Endothelial cell of umbilical vein (primary cell): ENCODE data around the gene PARP16. TPM values are rescaled to one million over a fixed set of nuclear protein-coding genes. Genes with fewer than 3 reads are reported as not detected.

Experiments
- BruUV-seq: library from RNA; stranded (reverse); fragments of 400-500 nt; replicated peaks from 2 replicates; lab custom pipeline; 2021; lab: Mats Ljungman, UMichigan
- CTCF ChIA-PET: fragments of 300-600, 350-600 bp; sonication (Branson Sonifier 250); formaldehyde crosslinking; loops from one replicate; lab custom pipeline; 2021; ENCODE audit warnings: antibody characterized with exemption, inconsistent platforms; lab: Charles Lee
- POLR2A ChIA-PET: fragments of 300-600, 350-600 bp; sonication (Branson Sonifier 250); formaldehyde crosslinking; loops from one replicate; lab custom pipeline; 2021; ENCODE audit warnings: antibody characterized with exemption, inconsistent platforms; lab: Charles Lee
- DNase-seq: peaks from one replicate; pipeline ENCODE4 v3.0.0-alpha.2; 2011; ENCODE audit warnings: low read depth, low spot score
- FAIRE-seq: peaks from 2 replicates; lab custom pipeline; 2011; peaks lifted over from hg19 to GRCh38; lab: Jason Lieb, UNC
- H2AFZ ChIP-seq: 2 replicates; pipeline ENCODE4 v1.6.0; 2012; ENCODE audit warnings: low read depth, low read length, control low read depth, inconsistent platforms
- H3K27ac ChIP-seq: 2 replicates; pipeline ENCODE4 v1.5.1; 2011; ENCODE audit warnings: low read depth, mild to moderate bottlenecking, control low read depth, low read length, moderate library complexity; ENCODE audit not compliant: insufficient read depth
- H3K27me3 ChIP-seq, 2 experiments: 2 replicates each; pipeline versions ENCODE4 v1.6.0 to v1.6.1; 2011; ENCODE audit warnings: low read length in 2 of 2, mixed read lengths in 1 of 2; ENCODE audit not compliant: control insufficient read depth in 2 of 2, insufficient read depth in 2 of 2
- H3K36me3 ChIP-seq, 2 experiments: 2 replicates in 1 of 2; 3 replicates in 1 of 2; pipeline ENCODE4 v1.5.1; 2011; ENCODE audit warnings: low read length in 2 of 2, mild to moderate bottlenecking in 1 of 2, moderate library complexity in 1 of 2; ENCODE audit not compliant: control insufficient read depth in 2 of 2, insufficient read depth in 2 of 2; ENCODE audit errors: extremely low read depth in 1 of 2
- H3K4me1 ChIP-seq: 3 replicates; pipeline ENCODE4 v1.5.1; 2011; ENCODE audit warnings: mild to moderate bottlenecking, low read length; ENCODE audit not compliant: control insufficient read depth, insufficient read depth; ENCODE audit errors: extremely low read depth
- H3K4me2 ChIP-seq: 2 replicates; pipeline ENCODE4 v1.6.1; 2011; ENCODE audit warnings: low read length, control low read depth, mixed read lengths; ENCODE audit not compliant: insufficient read depth
- H3K4me3 ChIP-seq, 3 experiments: fragments of 200-600 bp in 1 of 3; sonication (generic), shearing (Covaris generic) in 1 of 3; replicated peaks in 1 of 3; 2 replicates each; pipeline ENCODE4 v1.5.1; 2011 to 2016; ENCODE audit warnings: control low read depth in 3 of 3, low read length in 3 of 3, mild to moderate bottlenecking in 2 of 3, inconsistent platforms in 1 of 3, low read depth in 1 of 3, moderate library complexity in 1 of 3; ENCODE audit not compliant: insufficient read depth in 1 of 3
- H3K79me2 ChIP-seq: 2 replicates; pipeline ENCODE4 v1.6.0; 2012; ENCODE audit warnings: low read length, inconsistent platforms; ENCODE audit not compliant: control insufficient read depth, insufficient read depth
- H3K9ac ChIP-seq: replicated peaks from 2 replicates; pipeline ENCODE3; 2011; ENCODE audit warnings: low read length, control low read depth; ENCODE audit not compliant: insufficient read depth; ENCODE audit errors: extremely low read depth
- H3K9me1 ChIP-seq: replicated peaks from 3 replicates; pipeline ENCODE4 v1.6.0; 2011; ENCODE audit warnings: mild to moderate bottlenecking, low read length; ENCODE audit not compliant: control insufficient read depth, insufficient read depth; ENCODE audit errors: extremely low read depth
- H3K9me3 ChIP-seq: replicated peaks from 2 replicates; pipeline ENCODE4 v1.5.1; 2012; ENCODE audit warnings: low read length, inconsistent platforms; ENCODE audit not compliant: control insufficient read depth, insufficient read depth
- H4K20me1 ChIP-seq: replicated peaks from 2 replicates; pipeline ENCODE3; 2011; ENCODE audit warnings: mild to moderate bottlenecking, low read length; ENCODE audit not compliant: control insufficient read depth, insufficient read depth; ENCODE audit errors: extremely low read depth
- FOS ChIP-seq: IDR thresholded peaks from 2 replicates; pipeline ENCODE4 v1.6.1; 2011; ENCODE audit warnings: mild to moderate bottlenecking, low read length, moderate library complexity, borderline replicate concordance; ENCODE audit not compliant: insufficient read depth
- GATA2 ChIP-seq: IDR thresholded peaks from 2 replicates; pipeline ENCODE4 v1.7.0; 2011; ENCODE audit warnings: low read depth, mild to moderate bottlenecking, moderate library complexity, mixed read lengths, low read length; ENCODE audit not compliant: insufficient read length, insufficient read depth
- JUN ChIP-seq: IDR thresholded peaks from 2 replicates; pipeline ENCODE4 v1.6.1; 2011; ENCODE audit warnings: borderline replicate concordance, low read depth; ENCODE audit not compliant: insufficient read length, insufficient read depth
- MAX ChIP-seq: IDR thresholded peaks from 2 replicates; pipeline ENCODE4 v1.6.1; 2011; ENCODE audit not compliant: insufficient read depth, insufficient read length
- POLR2A ChIP-seq: IDR thresholded peaks from 2 replicates; pipeline ENCODE4 v1.6.1; 2012; ENCODE audit warnings: low read depth, mild to moderate bottlenecking, control low read depth, low read length
- POLR2AphosphoS5 ChIP-seq: IDR thresholded peaks from 2 replicates; pipeline ENCODE4 v1.6.1; 2012; ENCODE audit warnings: low read depth, mild to moderate bottlenecking, control low read depth, low read length, moderate library complexity; ENCODE audit not compliant: insufficient read depth
- dilution Hi-C: fragments of 300-500 bp; cut with MboI; formaldehyde crosslinking; loops from one replicate; pipeline ENCODE4 v1.15.0; 2019; ENCODE audit warnings: low sequenced_read_pairs; ENCODE audit not compliant: extremely low pct_ligation_motif_present
- intact Hi-C: fragments of 100-400 bp; cut with micrococcal nuclease; formaldehyde crosslinking; loops from one replicate; pipeline ENCODE4 v1.10.0; 2022
- polyA plus RNA-seq, 4 experiments: library from polyadenylated mRNA; depleted of rRNA in 3 of 4; stranded (reverse) in 3 of 4; unstranded in 1 of 4; fragments of >200 nt; gene quantifications; 2 replicates each; pipeline versions ENCODE4 v1.2.1 to v1.2.3, GENCODE V29; 2011 to 2012; ENCODE audit warnings: missing spikeins in 1 of 4
- total RNA-seq: library from RNA; stranded (reverse); gene quantifications from 2 replicates; pipeline ENCODE4 v1.2.3, GENCODE V29; 2021
- TF ChIP-seq, protein P1 (sequence below), 2 donors: IDR thresholded peaks; 1 replicate in 1 of 2; 2 replicates in 1 of 2; pipeline ENCODE4 v1.5.1; 2011; ENCODE audit warnings: low read length in 2 of 2, mild to moderate bottlenecking in 2 of 2, moderate library complexity in 2 of 2, control low read depth in 1 of 2, inconsistent platforms in 1 of 2, low read depth in 1 of 2; ENCODE audit not compliant: insufficient read depth in 1 of 2; ENCODE audit errors: extremely low read depth in 1 of 2

Gene PARP16
- total and polyA plus RNA-seq, 2 donors (not counting 3 experiments of a cell fraction or from before 2014, with no cell fraction given), result 3.9 to 6.3 TPM

DNA sequence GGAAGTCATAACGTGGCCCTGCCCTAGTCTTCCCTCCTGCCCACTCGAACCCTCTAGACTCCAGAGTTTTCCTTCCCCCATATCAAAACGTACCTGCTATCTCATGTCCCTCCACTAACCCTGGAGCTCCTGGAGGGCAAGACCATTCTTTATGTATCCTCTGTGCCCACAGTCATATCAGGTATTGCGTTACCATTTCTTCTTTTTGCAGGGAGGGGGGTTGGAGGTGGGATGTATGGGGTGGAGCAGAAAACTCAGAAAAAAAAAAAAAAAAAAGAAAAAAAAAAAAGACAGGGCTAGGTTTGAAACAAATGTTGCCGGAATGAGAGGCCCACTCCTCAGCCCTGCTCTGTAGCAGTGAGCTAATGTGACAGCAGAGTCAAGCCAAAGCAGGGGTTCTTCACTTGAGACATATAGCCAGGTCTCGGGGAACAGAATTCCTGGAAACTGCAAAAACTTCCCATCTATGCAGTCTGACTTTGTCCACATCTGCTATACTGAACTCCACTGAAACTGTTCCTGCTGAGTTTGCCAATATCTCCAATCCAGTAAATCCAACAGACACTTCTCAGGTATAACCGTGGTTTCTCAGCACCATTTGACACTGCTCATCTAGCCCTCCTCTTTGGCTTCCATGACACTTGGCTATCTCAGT, 31.1 kb downstream of the PARP16 start:
- intact Hi-C loops (no loop called here), dilution Hi-C loops (no loop called here)
- ChIA-PET CTCF (interaction anchor here (0.5 kb wide), 1 partner anchor 244 kb away, joined by 3 read pairs; no protein-coding TSS in a partner anchor), POLR2A (no interaction called here)
- peaks cover 2 to 6% of the 10 kb centered on the region in 2 experiments for H3K36me3 ChIP-seq
- no peaks in the 10 kb centered on the region for H4K20me1 ChIP-seq
- FAIRE-seq (no peak), DNase-seq (no peak)
- H3K27me3 ChIP-seq, result no peaks in the 10 kb centered on the region
- no peak overlapping the region for H3K4me2 ChIP-seq
- H3K4me3 ChIP-seq, result no peak overlapping the region
- BruUV-seq, result no TSS peak
- no peak overlapping the region for H3K27ac ChIP-seq
- no peaks in the 10 kb centered on the region for H3K4me1 ChIP-seq
- no peak overlapping the region for H3K9ac ChIP-seq
- no peak overlapping the region for H2AFZ ChIP-seq
- H3K79me2 ChIP-seq, result no peaks in the 10 kb centered on the region
- H3K9me1 ChIP-seq, result no peaks in the 10 kb centered on the region
- no peak for TF ChIP-seq GATA2
- TF ChIP-seq POLR2AphosphoS5, result no peak
- no peak for TF ChIP-seq MAX
- TF ChIP-seq, protein P1, sequence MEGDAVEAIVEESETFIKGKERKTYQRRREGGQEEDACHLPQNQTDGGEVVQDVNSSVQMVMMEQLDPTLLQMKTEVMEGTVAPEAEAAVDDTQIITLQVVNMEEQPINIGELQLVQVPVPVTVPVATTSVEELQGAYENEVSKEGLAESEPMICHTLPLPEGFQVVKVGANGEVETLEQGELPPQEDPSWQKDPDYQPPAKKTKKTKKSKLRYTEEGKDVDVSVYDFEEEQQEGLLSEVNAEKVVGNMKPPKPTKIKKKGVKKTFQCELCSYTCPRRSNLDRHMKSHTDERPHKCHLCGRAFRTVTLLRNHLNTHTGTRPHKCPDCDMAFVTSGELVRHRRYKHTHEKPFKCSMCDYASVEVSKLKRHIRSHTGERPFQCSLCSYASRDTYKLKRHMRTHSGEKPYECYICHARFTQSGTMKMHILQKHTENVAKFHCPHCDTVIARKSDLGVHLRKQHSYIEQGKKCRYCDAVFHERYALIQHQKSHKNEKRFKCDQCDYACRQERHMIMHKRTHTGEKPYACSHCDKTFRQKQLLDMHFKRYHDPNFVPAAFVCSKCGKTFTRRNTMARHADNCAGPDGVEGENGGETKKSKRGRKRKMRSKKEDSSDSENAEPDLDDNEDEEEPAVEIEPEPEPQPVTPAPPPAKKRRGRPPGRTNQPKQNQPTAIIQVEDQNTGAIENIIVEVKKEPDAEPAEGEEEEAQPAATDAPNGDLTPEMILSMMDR (IDR thresholded peaks at IDR 0.05; ENCODE audit: extremely low read depth in 1 of 2, insufficient read depth in 1 of 2, low read depth in 1 of 2, low read length in 2 of 2), result no peak
- no peak for TF ChIP-seq JUN
- TF ChIP-seq FOS, result no peak
- TF ChIP-seq POLR2A, result no peak
- no peaks in the 10 kb centered on the region for H3K9me3 ChIP-seq
